GM04503 (cell line): ENCODE results near the gene CNTN5.

Experiments
- DNase-seq: peaks from one replicate; pipeline ENCODE4 v3.0.0-alpha.2; 2012; ENCODE audit warnings: low read depth

The CNTN5 gene

GRCh38 chr11:99632969-99633368 lies 612.2 kb downstream of the CNTN5 start:
- DNase-seq: no peak

GRCh38 chr11:99634581-99634980 lies 613.8 kb downstream of the CNTN5 start:
- no peak for DNase-seq

- DNase-seq: no peak
Observed at GRCh38 chr11:99638073-99638553, 617.4 kb downstream of the CNTN5 start.

- DNase-seq: no peak
Observed at GRCh38 chr11:99640671-99641070, 619.9 kb downstream of the CNTN5 start.

- no peak for DNase-seq
Observed at GRCh38 chr11:99645934-99646333, 625.2 kb downstream of the CNTN5 start.

- DNase-seq: no peak
Observed at GRCh38 chr11:99670067-99670676, 649.4 kb downstream of the CNTN5 start.

- DNase-seq: no peak
Observed at GRCh38 chr11:99671808-99672409, 651.2 kb downstream of the CNTN5 start.

GRCh38 chr11:99676292-99676691 lies 655.5 kb downstream of the CNTN5 start:
- DNase-seq: no peak

GRCh38 chr11:99682171-99682570 lies 661.4 kb downstream of the CNTN5 start:
- no peak for DNase-seq

- DNase-seq: no peak
Observed at GRCh38 chr11:99682646-99683045, 661.9 kb downstream of the CNTN5 start.

- no peak for DNase-seq
Observed at GRCh38 chr11:99683933-99684332, 663.2 kb downstream of the CNTN5 start.

- DNase-seq: no peak
Observed at GRCh38 chr11:99686838-99687237, 666.1 kb downstream of the CNTN5 start.

- DNase-seq: no peak
Observed at GRCh38 chr11:99687320-99687719, 666.6 kb downstream of the CNTN5 start.

GRCh38 chr11:99693941-99694492 lies 673.3 kb downstream of the CNTN5 start:
- DNase-seq: no peak

GRCh38 chr11:99695106-99695505 lies 674.4 kb downstream of the CNTN5 start:
- DNase-seq: no peak

- no peak for DNase-seq
Observed at GRCh38 chr11:99706848-99707247, 686.1 kb downstream of the CNTN5 start.

GRCh38 chr11:99708928-99709672 lies 688.4 kb downstream of the CNTN5 start:
- no peak for DNase-seq

- no peak for DNase-seq
Observed at GRCh38 chr11:99716302-99716701, 695.6 kb downstream of the CNTN5 start.

GRCh38 chr11:99718291-99718690 lies 697.5 kb downstream of the CNTN5 start:
- DNase-seq: no peak

GRCh38 chr11:99739464-99740089 lies 718.8 kb downstream of the CNTN5 start:
- no peak for DNase-seq

GRCh38 chr11:99742501-99742900 lies 721.8 kb downstream of the CNTN5 start:
- DNase-seq: no peak

- DNase-seq: no peak
Observed at GRCh38 chr11:99759787-99760186, 739.0 kb downstream of the CNTN5 start.
